ENCODE results near the gene SH2B2. TPM values are rescaled to one million over a fixed set of nuclear protein-coding genes. Genes with fewer than 3 reads are reported as not detected.
"Not testable (repeated sequence)": the region's sequence is repeated elsewhere in the genome, so short reads cannot be mapped to it uniquely, and the experiment has no call there.

SH2B2 gene
- total and polyA plus RNA-seq, 2 donors (not counting 1 experiment from before 2014, with no cell fraction given): 0.18 to 2.0 TPM

GRCh38 chr7:102337002-102337401, 50.3 kb downstream of the SH2B2 start:
- not testable (repeated sequence) for H4K20me1 ChIP-seq (ENCODE audit: control insufficient read depth, extremely low read depth, insufficient read depth, low read length); H2AFZ ChIP-seq (ENCODE audit: low read length); H3K4me1 ChIP-seq (ENCODE audit: control insufficient read depth, extremely low read depth, insufficient read depth, low read length); H3K27ac ChIP-seq (ENCODE audit: insufficient read depth, low read length); DNase-seq (ENCODE audit: low read depth in 2 of 2); H3K9ac ChIP-seq (ENCODE audit: insufficient read depth, low read length); H3K9me3 ChIP-seq (ENCODE audit: control insufficient read depth, insufficient read depth, low read depth, low read length); H3K79me2 ChIP-seq (ENCODE audit: control insufficient read depth, insufficient read depth, low read length); H3K4me2 ChIP-seq (ENCODE audit: extremely low read depth, insufficient read depth, low read length); H3K4me3 ChIP-seq (replicated peaks in 1 of 4; ENCODE audit: control extremely low read depth in 1 of 4, insufficient read depth in 1 of 4, low read depth in 3 of 4, low read length in 4 of 4); H3K27me3 ChIP-seq (ENCODE audit: control insufficient read depth, insufficient read depth, low read length); H3K36me3 ChIP-seq (ENCODE audit: control insufficient read depth, insufficient read depth, low read length)

- not testable (repeated sequence) for H3K9me3 ChIP-seq (ENCODE audit: control insufficient read depth, insufficient read depth, low read depth, low read length); H3K79me2 ChIP-seq (ENCODE audit: control insufficient read depth, insufficient read depth, low read length); H3K4me2 ChIP-seq (ENCODE audit: extremely low read depth, insufficient read depth, low read length); H3K4me3 ChIP-seq (replicated peaks in 1 of 4; ENCODE audit: control extremely low read depth in 1 of 4, insufficient read depth in 1 of 4, low read depth in 3 of 4, low read length in 4 of 4); DNase-seq (ENCODE audit: low read depth in 2 of 2); H3K36me3 ChIP-seq (ENCODE audit: control insufficient read depth, insufficient read depth, low read length); H4K20me1 ChIP-seq (ENCODE audit: control insufficient read depth, extremely low read depth, insufficient read depth, low read length); H3K4me1 ChIP-seq (ENCODE audit: control insufficient read depth, extremely low read depth, insufficient read depth, low read length); H3K27ac ChIP-seq (ENCODE audit: insufficient read depth, low read length); H3K27me3 ChIP-seq (ENCODE audit: control insufficient read depth, insufficient read depth, low read length); H2AFZ ChIP-seq (ENCODE audit: low read length); H3K9ac ChIP-seq (ENCODE audit: insufficient read depth, low read length)
These were observed 50.8 kb downstream of the SH2B2 start for GRCh38 chr7:102337420-102337819.

GRCh38 chr7:102340599-102341368, 54.1 kb downstream of the SH2B2 start:
- H3K4me2 ChIP-seq (ENCODE audit: extremely low read depth, insufficient read depth, low read length); H3K4me3 ChIP-seq (replicated peaks in 1 of 4; ENCODE audit: control extremely low read depth in 1 of 4, insufficient read depth in 1 of 4, low read depth in 3 of 4, low read length in 4 of 4); H3K79me2 ChIP-seq (ENCODE audit: control insufficient read depth, insufficient read depth, low read length); H2AFZ ChIP-seq (ENCODE audit: low read length); H3K4me1 ChIP-seq (ENCODE audit: control insufficient read depth, extremely low read depth, insufficient read depth, low read length); H3K9me3 ChIP-seq (ENCODE audit: control insufficient read depth, insufficient read depth, low read depth, low read length); H3K9ac ChIP-seq (ENCODE audit: insufficient read depth, low read length); H3K27me3 ChIP-seq (ENCODE audit: control insufficient read depth, insufficient read depth, low read length); H4K20me1 ChIP-seq (ENCODE audit: control insufficient read depth, extremely low read depth, insufficient read depth, low read length); DNase-seq (ENCODE audit: low read depth in 2 of 2); H3K27ac ChIP-seq (ENCODE audit: insufficient read depth, low read length); H3K36me3 ChIP-seq (ENCODE audit: control insufficient read depth, insufficient read depth, low read length): not testable (repeated sequence)

- not testable (repeated sequence) for DNase-seq (ENCODE audit: low read depth in 2 of 2); H3K9ac ChIP-seq (ENCODE audit: insufficient read depth, low read length); H3K4me2 ChIP-seq (ENCODE audit: extremely low read depth, insufficient read depth, low read length); H3K79me2 ChIP-seq (ENCODE audit: control insufficient read depth, insufficient read depth, low read length); H3K4me3 ChIP-seq (replicated peaks in 1 of 4; ENCODE audit: control extremely low read depth in 1 of 4, insufficient read depth in 1 of 4, low read depth in 3 of 4, low read length in 4 of 4); H3K27me3 ChIP-seq (ENCODE audit: control insufficient read depth, insufficient read depth, low read length); H4K20me1 ChIP-seq (ENCODE audit: control insufficient read depth, extremely low read depth, insufficient read depth, low read length); H3K27ac ChIP-seq (ENCODE audit: insufficient read depth, low read length); H2AFZ ChIP-seq (ENCODE audit: low read length); H3K4me1 ChIP-seq (ENCODE audit: control insufficient read depth, extremely low read depth, insufficient read depth, low read length); H3K36me3 ChIP-seq (ENCODE audit: control insufficient read depth, insufficient read depth, low read length); H3K9me3 ChIP-seq (ENCODE audit: control insufficient read depth, insufficient read depth, low read depth, low read length)
These were observed 60.3 kb downstream of the SH2B2 start for GRCh38 chr7:102346983-102347382.

GRCh38 chr7:102356344-102356743, 69.7 kb downstream of the SH2B2 start, which contains the start of gene SPDYE6:
TSS of gene SPDYE6 (minus strand) at chr7:102356444. CDS start at chr7:102356023, 421 bp downstream.
- H3K4me3 ChIP-seq (replicated peaks in 1 of 4; ENCODE audit: control extremely low read depth in 1 of 4, insufficient read depth in 1 of 4, low read depth in 3 of 4, low read length in 4 of 4); H2AFZ ChIP-seq (ENCODE audit: low read length); H3K9me3 ChIP-seq (ENCODE audit: control insufficient read depth, insufficient read depth, low read depth, low read length); H3K36me3 ChIP-seq (ENCODE audit: control insufficient read depth, insufficient read depth, low read length); H3K27ac ChIP-seq (ENCODE audit: insufficient read depth, low read length); H4K20me1 ChIP-seq (ENCODE audit: control insufficient read depth, extremely low read depth, insufficient read depth, low read length); DNase-seq (ENCODE audit: low read depth in 2 of 2); H3K9ac ChIP-seq (ENCODE audit: insufficient read depth, low read length); H3K79me2 ChIP-seq (ENCODE audit: control insufficient read depth, insufficient read depth, low read length); H3K4me1 ChIP-seq (ENCODE audit: control insufficient read depth, extremely low read depth, insufficient read depth, low read length); H3K27me3 ChIP-seq (ENCODE audit: control insufficient read depth, insufficient read depth, low read length); H3K4me2 ChIP-seq (ENCODE audit: extremely low read depth, insufficient read depth, low read length): not testable (repeated sequence)

Measured in fibroblast of lung (primary cell).